GM12878 (cell line): Measurements from ENCODE around the gene PIGL. TPM values are rescaled to one million over a fixed set of nuclear protein-coding genes. Genes with fewer than 3 reads are reported as not detected.
A peak's percentile ranks its signal among the peaks of the same experiment; 100 is the strongest.

ENCODE experiments used
- ATF7 ChIP-seq: fragments of 450-650 bp; IDR thresholded peaks from 2 replicates; pipeline ENCODE4 v1.6.1; 2016; ENCODE audit warnings: low read depth, mild to moderate bottlenecking
- CHD2 ChIP-seq: IDR thresholded peaks from 2 replicates; pipeline ENCODE4 v1.6.1; 2011; ENCODE audit warnings: low read depth, low read length, improper control_type of control experiment, borderline replicate concordance
- KDM1A ChIP-seq: fragments of 200-600 bp; sonication (generic); IDR thresholded peaks from 2 replicates; pipeline ENCODE4 v1.6.1; 2016; ENCODE audit warnings: borderline replicate concordance
- MTA3 ChIP-seq: IDR thresholded peaks from 2 replicates; pipeline ENCODE4 v1.6.1; 2012; ENCODE audit warnings: low read length, inconsistent platforms, borderline replicate concordance
- NFXL1 ChIP-seq: fragments of 450-650 bp; IDR thresholded peaks from 2 replicates; pipeline ENCODE4 v1.6.1; 2017; ENCODE audit warnings: antibody characterized with exemption, mild to moderate bottlenecking, borderline replicate concordance
- PML ChIP-seq: IDR thresholded peaks from 2 replicates; pipeline ENCODE4 v1.6.1; 2012; ENCODE audit warnings: low read length, inconsistent platforms
- POLR2AphosphoS2 ChIP-seq: IDR thresholded peaks from 2 replicates; pipeline ENCODE4 v1.6.1; 2011; ENCODE audit warnings: low read depth, mild to moderate bottlenecking, low read length, improper control_type of control experiment, moderate library complexity
- SMAD5 ChIP-seq: IDR thresholded peaks from 2 replicates; pipeline ENCODE4 v1.6.1; 2016; ENCODE audit warnings: antibody characterized with exemption, low read depth
- WRNIP1 ChIP-seq: IDR thresholded peaks from 2 replicates; pipeline ENCODE4 v1.6.1; 2011; ENCODE audit warnings: low read depth, low read length, improper control_type of control experiment, borderline replicate concordance
- polyA plus RNA-seq, 11 experiments: library from polyadenylated mRNA; depleted of rRNA in 4 of 11; unstranded in 6 of 11; stranded (reverse) in 5 of 11; fragments of >200 nt; fragmentation: Nextera tagmentation in 4 of 11; fragmentation: Illumina TruSeq in 1 of 11; extraction: Ambion mirVana in 4 of 11; extraction: Trizol in 1 of 11; gene quantifications; 1 replicate in 1 of 11; 2 replicates in 10 of 11; pipeline versions ENCODE4 v1.2.1 to v1.2.3, GENCODE V29; 2011 to 2016; ENCODE audit warnings: inconsistent platforms in 2 of 11, missing spikeins in 2 of 11, low read depth in 1 of 11
- total RNA-seq, 4 experiments: library from RNA; depleted of rRNA in 3 of 4; stranded (reverse); fragments of >200 nt in 3 of 4; fragmentation: Illumina TruSeq in 1 of 4; extraction: Trizol in 1 of 4; gene quantifications; 2 replicates each; pipeline versions ENCODE4 v1.2.1 to v1.2.3, GENCODE V29; 2013 to 2021
- TF ChIP-seq, protein P1 (sequence below): IDR thresholded peaks from 2 replicates; pipeline ENCODE4 v1.6.1; 2011; ENCODE audit warnings: mild to moderate bottlenecking, low read depth, low read length, moderate library complexity; ENCODE audit not compliant: insufficient replicate concordance
- TF ChIP-seq, protein P2 (sequence below): IDR thresholded peaks from 2 replicates; pipeline ENCODE4 v1.6.1; 2011; ENCODE audit warnings: low read depth, low read length, improper control_type of control experiment, borderline replicate concordance
- TF ChIP-seq, protein P3 (sequence below): fragments of 450-650 bp; IDR thresholded peaks from 2 replicates; pipeline ENCODE4 v1.6.1; 2016; ENCODE audit warnings: mild to moderate bottlenecking
- TF ChIP-seq, protein P4 (sequence below): fragments of 450-650 bp; IDR thresholded peaks from 2 replicates; pipeline ENCODE4 v1.6.1; 2017; ENCODE audit warnings: mild to moderate bottlenecking, moderate library complexity
- TF ChIP-seq, protein P5 (sequence below), 3 experiments: IDR thresholded peaks in 2 of 3; conservative IDR thresholded peaks in 1 of 3; 2 replicates each; pipeline ENCODE4 v1.5.1; 2011; ENCODE audit warnings: low read depth in 3 of 3, low read length in 3 of 3, mild to moderate bottlenecking in 3 of 3, control low read depth in 2 of 3, moderate library complexity in 2 of 3, inconsistent platforms in 1 of 3, mixed read lengths in 1 of 3; ENCODE audit not compliant: control insufficient read depth in 2 of 3, insufficient read depth in 1 of 3; ENCODE audit errors: extremely low read depth in 1 of 3
- TF ChIP-seq, protein P6 (sequence below): fragments of 450-650 bp; IDR thresholded peaks from 2 replicates; pipeline ENCODE4 v1.6.1; 2017; ENCODE audit warnings: antibody characterized with exemption, mild to moderate bottlenecking, moderate library complexity

PIGL gene
- total and polyA plus RNA-seq, 10 of the 15 experiments (the other 5 are each of a cell fraction or from before 2014, with no cell fraction given): 25.9 to 52.5 (median 30.2) TPM

DNA sequence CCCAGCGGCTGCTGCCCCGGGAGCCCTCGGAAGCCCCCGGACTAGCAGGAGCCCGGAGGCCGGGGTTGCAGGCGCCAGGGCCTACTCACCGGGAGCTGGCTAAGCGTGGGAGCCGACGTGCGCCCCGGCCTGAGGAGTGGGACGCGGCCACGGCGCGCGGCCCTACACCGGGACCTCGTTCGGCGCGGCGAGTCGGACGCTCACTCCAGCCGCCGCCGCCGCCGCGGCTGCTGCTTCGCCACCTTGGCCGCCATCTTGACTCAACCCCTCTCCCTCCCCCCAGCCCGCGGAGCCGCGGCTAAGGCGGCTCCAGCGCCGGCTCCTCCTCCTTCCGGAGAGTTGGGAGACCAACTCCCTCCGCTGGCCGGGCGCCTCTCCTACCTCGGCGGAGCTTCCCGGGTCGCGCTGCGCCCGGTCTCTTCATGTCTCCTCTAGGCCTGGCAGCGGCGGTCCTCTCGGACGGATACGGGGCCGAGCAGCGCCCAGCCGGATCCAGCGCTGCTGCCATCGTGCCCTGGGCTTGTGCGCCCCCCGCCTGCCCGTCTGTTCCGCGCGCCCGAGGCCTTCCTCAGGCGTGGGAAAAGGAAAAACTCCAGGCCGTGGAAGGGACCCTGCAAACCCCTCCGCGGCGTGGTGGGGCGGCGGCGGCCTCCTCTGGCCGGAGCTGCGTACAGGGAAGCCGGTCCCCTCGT, 1.6 kb upstream of the PIGL start, which contains the start of gene NCOR1 (continued):
- TF ChIP-seq KDM1A (no peak), NFXL1 (no peak), WRNIP1 (no peak), MTA3 (no peak), CHD2 (peak; percentile 66), PML (peak; percentile 93), ATF7 (no peak), SMAD5 (peak; percentile 49; the same call in 1 of the 2 replicates), POLR2AphosphoS2 (peak; percentile 43; the same call in 1 of the 2 replicates)
- TF ChIP-seq, protein P1, sequence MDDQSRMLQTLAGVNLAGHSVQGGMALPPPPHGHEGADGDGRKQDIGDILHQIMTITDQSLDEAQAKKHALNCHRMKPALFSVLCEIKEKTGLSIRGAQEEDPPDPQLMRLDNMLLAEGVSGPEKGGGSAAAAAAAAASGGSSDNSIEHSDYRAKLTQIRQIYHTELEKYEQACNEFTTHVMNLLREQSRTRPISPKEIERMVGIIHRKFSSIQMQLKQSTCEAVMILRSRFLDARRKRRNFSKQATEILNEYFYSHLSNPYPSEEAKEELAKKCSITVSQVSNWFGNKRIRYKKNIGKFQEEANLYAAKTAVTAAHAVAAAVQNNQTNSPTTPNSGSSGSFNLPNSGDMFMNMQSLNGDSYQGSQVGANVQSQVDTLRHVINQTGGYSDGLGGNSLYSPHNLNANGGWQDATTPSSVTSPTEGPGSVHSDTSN: no peak
- TF ChIP-seq, protein P2, sequence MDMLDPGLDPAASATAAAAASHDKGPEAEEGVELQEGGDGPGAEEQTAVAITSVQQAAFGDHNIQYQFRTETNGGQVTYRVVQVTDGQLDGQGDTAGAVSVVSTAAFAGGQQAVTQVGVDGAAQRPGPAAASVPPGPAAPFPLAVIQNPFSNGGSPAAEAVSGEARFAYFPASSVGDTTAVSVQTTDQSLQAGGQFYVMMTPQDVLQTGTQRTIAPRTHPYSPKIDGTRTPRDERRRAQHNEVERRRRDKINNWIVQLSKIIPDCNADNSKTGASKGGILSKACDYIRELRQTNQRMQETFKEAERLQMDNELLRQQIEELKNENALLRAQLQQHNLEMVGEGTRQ: no peak
- TF ChIP-seq, protein P3, sequence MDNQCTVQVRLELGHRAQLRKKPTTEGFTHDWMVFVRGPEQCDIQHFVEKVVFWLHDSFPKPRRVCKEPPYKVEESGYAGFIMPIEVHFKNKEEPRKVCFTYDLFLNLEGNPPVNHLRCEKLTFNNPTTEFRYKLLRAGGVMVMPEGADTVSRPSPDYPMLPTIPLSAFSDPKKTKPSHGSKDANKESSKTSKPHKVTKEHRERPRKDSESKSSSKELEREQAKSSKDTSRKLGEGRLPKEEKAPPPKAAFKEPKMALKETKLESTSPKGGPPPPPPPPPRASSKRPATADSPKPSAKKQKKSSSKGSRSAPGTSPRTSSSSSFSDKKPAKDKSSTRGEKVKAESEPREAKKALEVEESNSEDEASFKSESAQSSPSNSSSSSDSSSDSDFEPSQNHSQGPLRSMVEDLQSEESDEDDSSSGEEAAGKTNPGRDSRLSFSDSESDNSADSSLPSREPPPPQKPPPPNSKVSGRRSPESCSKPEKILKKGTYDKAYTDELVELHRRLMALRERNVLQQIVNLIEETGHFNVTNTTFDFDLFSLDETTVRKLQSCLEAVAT: no peak
- TF ChIP-seq, protein P4, sequence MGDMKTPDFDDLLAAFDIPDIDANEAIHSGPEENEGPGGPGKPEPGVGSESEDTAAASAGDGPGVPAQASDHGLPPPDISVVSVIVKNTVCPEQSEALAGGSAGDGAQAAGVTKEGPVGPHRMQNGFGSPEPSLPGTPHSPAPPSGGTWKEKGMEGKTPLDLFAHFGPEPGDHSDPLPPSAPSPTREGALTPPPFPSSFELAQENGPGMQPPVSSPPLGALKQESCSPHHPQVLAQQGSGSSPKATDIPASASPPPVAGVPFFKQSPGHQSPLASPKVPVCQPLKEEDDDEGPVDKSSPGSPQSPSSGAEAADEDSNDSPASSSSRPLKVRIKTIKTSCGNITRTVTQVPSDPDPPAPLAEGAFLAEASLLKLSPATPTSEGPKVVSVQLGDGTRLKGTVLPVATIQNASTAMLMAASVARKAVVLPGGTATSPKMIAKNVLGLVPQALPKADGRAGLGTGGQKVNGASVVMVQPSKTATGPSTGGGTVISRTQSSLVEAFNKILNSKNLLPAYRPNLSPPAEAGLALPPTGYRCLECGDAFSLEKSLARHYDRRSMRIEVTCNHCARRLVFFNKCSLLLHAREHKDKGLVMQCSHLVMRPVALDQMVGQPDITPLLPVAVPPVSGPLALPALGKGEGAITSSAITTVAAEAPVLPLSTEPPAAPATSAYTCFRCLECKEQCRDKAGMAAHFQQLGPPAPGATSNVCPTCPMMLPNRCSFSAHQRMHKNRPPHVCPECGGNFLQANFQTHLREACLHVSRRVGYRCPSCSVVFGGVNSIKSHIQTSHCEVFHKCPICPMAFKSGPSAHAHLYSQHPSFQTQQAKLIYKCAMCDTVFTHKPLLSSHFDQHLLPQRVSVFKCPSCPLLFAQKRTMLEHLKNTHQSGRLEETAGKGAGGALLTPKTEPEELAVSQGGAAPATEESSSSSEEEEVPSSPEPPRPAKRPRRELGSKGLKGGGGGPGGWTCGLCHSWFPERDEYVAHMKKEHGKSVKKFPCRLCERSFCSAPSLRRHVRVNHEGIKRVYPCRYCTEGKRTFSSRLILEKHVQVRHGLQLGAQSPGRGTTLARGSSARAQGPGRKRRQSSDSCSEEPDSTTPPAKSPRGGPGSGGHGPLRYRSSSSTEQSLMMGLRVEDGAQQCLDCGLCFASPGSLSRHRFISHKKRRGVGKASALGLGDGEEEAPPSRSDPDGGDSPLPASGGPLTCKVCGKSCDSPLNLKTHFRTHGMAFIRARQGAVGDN: no peak; the same call in 1 of the 2 replicates
- TF ChIP-seq, protein P5, sequence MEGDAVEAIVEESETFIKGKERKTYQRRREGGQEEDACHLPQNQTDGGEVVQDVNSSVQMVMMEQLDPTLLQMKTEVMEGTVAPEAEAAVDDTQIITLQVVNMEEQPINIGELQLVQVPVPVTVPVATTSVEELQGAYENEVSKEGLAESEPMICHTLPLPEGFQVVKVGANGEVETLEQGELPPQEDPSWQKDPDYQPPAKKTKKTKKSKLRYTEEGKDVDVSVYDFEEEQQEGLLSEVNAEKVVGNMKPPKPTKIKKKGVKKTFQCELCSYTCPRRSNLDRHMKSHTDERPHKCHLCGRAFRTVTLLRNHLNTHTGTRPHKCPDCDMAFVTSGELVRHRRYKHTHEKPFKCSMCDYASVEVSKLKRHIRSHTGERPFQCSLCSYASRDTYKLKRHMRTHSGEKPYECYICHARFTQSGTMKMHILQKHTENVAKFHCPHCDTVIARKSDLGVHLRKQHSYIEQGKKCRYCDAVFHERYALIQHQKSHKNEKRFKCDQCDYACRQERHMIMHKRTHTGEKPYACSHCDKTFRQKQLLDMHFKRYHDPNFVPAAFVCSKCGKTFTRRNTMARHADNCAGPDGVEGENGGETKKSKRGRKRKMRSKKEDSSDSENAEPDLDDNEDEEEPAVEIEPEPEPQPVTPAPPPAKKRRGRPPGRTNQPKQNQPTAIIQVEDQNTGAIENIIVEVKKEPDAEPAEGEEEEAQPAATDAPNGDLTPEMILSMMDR (IDR thresholded peaks at IDR 0.05 in 2 of 3, conservative IDR thresholded peaks at IDR 0.05 in 1 of 3; ENCODE audit: control insufficient read depth in 2 of 3, extremely low read depth in 1 of 3, insufficient read depth in 1 of 3, low read depth in 3 of 3, low read length in 3 of 3): peak; percentile 13 to 38 (median 33); a peak in 3 of 6 replicates
- TF ChIP-seq, protein P6, sequence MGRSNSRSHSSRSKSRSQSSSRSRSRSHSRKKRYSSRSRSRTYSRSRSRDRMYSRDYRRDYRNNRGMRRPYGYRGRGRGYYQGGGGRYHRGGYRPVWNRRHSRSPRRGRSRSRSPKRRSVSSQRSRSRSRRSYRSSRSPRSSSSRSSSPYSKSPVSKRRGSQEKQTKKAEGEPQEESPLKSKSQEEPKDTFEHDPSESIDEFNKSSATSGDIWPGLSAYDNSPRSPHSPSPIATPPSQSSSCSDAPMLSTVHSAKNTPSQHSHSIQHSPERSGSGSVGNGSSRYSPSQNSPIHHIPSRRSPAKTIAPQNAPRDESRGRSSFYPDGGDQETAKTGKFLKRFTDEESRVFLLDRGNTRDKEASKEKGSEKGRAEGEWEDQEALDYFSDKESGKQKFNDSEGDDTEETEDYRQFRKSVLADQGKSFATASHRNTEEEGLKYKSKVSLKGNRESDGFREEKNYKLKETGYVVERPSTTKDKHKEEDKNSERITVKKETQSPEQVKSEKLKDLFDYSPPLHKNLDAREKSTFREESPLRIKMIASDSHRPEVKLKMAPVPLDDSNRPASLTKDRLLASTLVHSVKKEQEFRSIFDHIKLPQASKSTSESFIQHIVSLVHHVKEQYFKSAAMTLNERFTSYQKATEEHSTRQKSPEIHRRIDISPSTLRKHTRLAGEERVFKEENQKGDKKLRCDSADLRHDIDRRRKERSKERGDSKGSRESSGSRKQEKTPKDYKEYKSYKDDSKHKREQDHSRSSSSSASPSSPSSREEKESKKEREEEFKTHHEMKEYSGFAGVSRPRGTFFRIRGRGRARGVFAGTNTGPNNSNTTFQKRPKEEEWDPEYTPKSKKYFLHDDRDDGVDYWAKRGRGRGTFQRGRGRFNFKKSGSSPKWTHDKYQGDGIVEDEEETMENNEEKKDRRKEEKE: no peak
